Measurements from ENCODE around the gene SMAD7.

SMAD7 gene

DNA sequence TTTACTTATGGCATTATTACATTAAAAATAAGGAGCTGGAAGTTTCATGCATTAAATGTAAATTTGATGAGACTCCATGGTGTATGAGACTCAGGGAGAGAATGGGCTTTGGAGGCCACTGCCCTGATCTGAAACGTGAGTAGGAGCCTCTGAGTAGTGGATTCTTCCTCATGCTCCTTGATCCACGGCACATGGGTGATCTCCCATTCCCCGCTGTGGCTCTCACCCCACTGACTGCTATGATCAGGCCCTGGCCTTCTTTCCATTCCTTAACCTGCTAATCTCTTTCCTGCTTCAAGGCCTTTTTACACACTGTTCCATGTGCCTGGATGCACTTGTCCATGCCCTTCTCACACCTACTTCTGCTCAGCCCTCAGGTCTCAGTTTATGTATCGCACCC is 68.4 kb downstream of the SMAD7 start:
- no peak overlapping the region for H3K4me3 ChIP-seq (ENCODE audit: low read depth, low read length)
- TF ChIP-seq, protein P1, sequence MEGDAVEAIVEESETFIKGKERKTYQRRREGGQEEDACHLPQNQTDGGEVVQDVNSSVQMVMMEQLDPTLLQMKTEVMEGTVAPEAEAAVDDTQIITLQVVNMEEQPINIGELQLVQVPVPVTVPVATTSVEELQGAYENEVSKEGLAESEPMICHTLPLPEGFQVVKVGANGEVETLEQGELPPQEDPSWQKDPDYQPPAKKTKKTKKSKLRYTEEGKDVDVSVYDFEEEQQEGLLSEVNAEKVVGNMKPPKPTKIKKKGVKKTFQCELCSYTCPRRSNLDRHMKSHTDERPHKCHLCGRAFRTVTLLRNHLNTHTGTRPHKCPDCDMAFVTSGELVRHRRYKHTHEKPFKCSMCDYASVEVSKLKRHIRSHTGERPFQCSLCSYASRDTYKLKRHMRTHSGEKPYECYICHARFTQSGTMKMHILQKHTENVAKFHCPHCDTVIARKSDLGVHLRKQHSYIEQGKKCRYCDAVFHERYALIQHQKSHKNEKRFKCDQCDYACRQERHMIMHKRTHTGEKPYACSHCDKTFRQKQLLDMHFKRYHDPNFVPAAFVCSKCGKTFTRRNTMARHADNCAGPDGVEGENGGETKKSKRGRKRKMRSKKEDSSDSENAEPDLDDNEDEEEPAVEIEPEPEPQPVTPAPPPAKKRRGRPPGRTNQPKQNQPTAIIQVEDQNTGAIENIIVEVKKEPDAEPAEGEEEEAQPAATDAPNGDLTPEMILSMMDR (conservative IDR thresholded peaks at IDR 0.05; ENCODE audit: low read depth, low read length), result no peak
- DNase-seq (ENCODE audit: low read depth), result no peak

DNA sequence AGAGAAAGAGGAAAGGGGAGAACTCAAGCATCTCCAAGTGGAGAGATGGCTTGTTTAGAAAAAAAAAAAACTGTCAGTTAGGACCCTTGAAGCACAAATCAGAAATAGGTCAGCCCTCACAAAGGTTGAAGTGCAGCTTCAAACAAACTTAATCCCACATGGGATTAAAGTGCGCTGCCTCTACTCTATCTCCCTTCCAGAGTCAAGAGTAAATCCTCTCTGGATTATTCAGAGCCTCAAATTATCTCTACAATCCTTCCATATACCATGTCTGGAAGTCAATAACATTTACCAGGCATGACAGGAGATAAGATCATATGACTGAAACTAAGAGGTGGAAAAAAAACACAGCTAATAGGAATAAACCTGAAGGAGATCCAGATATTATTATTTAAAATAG is 69.8 kb downstream of the SMAD7 start:
- no peak for DNase-seq (ENCODE audit: low read depth)
- TF ChIP-seq, protein P1 (conservative IDR thresholded peaks at IDR 0.05; ENCODE audit: low read depth, low read length), result no peak
- no peak overlapping the region for H3K4me3 ChIP-seq (ENCODE audit: low read depth, low read length)

DNA sequence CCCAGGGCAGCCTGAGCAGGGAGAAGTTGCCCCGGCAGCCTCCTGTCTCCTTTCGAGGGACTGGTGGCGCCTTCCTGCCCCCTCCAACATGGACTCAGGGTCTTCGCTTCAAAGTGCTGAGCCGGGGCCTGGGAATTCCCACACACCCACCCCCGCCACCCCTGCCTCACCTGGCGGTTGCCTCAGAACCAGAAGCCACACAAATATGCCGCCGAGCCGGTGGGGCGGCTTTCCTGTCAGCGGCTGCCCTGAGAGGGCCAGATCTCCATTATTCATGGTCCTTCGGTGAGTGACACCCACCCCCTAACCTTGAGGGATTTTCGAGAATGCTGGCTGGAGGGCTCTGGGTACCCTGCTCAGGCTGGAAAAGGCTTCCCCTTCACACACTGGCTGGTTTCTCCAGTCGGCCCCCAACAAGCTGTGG is 71.7 kb downstream of the SMAD7 start:
- TF ChIP-seq, protein P1 (conservative IDR thresholded peaks at IDR 0.05; ENCODE audit: low read depth, low read length), result no peak
- no peak for DNase-seq (ENCODE audit: low read depth)
- no peak overlapping the region for H3K4me3 ChIP-seq (ENCODE audit: low read depth, low read length)

DNA sequence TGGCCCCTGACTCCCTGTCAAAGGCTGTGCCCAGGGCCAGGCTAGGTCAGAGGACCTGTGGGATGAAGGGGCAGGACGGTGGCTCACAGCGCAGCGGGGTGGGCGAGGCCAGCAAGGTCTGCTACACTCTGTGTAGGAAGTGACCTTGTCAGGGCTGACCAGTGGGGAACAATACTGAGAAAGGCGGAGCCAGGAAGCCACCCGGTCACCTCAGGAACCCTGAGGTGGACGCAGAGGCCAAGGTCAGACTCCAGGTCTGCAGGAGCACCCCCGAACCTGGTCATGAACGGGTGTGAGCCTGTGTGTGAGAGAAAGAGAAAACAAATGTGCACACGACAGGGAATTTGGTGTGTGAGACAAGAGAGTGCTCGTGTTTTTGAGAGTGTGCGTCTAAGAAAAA is 72.3 kb downstream of the SMAD7 start:
- no peak for DNase-seq (ENCODE audit: low read depth)
- no peak overlapping the region for H3K4me3 ChIP-seq (ENCODE audit: low read depth, low read length)
- TF ChIP-seq, protein P1 (conservative IDR thresholded peaks at IDR 0.05; ENCODE audit: low read depth, low read length), result no peak

DNA sequence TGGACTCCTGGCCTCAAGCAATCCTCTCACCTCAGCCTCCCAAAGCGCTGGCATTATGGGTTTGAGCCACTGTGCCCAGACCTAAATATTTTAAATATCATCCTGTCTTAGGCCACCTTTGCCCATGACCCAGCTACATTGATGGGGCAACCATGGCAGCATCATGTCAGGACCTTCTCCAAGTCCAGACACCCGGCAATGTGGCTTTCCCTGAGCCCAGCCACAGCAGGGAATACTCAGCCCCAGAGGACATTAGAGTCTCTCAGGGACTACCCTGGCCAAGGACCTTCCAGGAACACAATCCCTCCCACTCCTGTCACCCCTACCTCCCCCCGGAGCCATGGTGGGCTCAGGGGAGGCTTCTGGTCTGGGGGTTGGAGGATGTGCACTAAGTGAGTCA is 72.8 kb downstream of the SMAD7 start:
- TF ChIP-seq, protein P1 (conservative IDR thresholded peaks at IDR 0.05; ENCODE audit: low read depth, low read length), result no peak
- H3K4me3 ChIP-seq (ENCODE audit: low read depth, low read length), result no peak overlapping the region
- no peak for DNase-seq (ENCODE audit: low read depth)

DNA sequence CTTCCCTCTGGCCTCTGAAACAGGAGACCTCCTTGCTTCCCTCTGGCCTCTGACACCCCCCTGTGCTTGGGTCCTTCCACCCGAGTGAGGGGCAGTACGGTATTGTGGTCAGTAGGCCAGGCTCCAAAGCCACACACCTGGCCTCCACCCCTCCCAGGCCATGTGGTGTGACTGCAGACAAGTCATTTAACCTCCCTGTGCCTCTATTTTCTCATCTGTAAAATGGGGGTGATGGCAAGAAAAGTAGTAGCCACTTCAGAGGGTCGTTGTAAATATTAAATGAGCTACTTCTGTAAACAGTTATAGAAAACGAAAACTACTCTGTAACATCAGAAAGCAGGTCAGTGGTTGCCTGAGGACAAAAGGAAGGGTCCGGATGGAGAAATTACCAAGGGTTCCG is 74.2 kb downstream of the SMAD7 start:
- no peak for DNase-seq (ENCODE audit: low read depth)
- TF ChIP-seq, protein P1 (conservative IDR thresholded peaks at IDR 0.05; ENCODE audit: low read depth, low read length), result no peak
- no peak overlapping the region for H3K4me3 ChIP-seq (ENCODE audit: low read depth, low read length)

DNA sequence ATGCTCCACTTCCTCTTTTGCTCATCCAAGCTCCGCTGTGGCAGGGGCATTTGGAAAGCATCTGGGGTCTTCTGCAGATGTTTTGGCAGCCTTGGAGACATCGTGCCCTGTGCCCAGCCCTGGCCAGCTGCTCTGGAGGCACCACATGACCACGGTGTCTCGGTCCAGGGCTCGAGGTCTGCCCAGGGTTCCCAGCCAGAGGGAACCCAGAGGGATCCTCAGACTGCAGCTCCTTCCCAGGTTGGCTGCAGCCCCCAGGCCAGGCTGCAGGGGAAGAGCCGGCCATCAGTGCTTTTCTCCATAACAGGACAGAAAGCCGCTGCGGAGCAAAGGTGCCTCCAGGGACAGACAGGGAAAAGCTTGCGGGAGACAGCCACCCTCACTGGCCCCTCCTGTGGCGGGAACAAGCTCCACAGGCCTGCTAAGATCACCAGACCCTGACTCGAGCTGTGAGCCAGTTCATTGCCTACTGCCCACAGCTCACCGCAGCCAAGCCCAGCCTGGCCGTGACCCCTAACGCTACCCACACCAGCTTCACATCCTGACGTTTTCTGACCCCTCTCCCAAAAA is 74.7 kb downstream of the SMAD7 start:
- TF ChIP-seq, protein P1 (conservative IDR thresholded peaks at IDR 0.05; ENCODE audit: low read depth, low read length), result peak; percentile 34
- DNase-seq (ENCODE audit: low read depth), result peak; percentile 48
- H3K4me3 ChIP-seq (ENCODE audit: low read depth, low read length), result no peak overlapping the region
